Activated naive CD4-positive, alpha-beta T cell treated with anti-CD3 and anti-CD28 coated beads, Interleukin-2, amount 50 U/mL, for 24 hours (primary cell): ENCODE data around the gene ZNF32.
"Not testable (repeated sequence)": the region's sequence is repeated elsewhere in the genome, so short reads cannot be mapped to it uniquely, and the experiment has no call there.

Source experiments
- H3K27ac Mint-ChIP-seq: one replicate; pipeline ENCODE4 v1.8.0; 2021; ENCODE audit warnings: mild to moderate bottlenecking, mixed read lengths
- H3K27me3 Mint-ChIP-seq: one replicate; pipeline ENCODE4 v1.8.0; 2021; ENCODE audit warnings: mixed read lengths
- H3K36me3 Mint-ChIP-seq: one replicate; pipeline ENCODE4 v1.8.0; 2021; ENCODE audit warnings: mixed read lengths
- H3K4me1 Mint-ChIP-seq: one replicate; pipeline ENCODE4 v1.8.0; 2021; ENCODE audit warnings: mixed read lengths
- H3K4me3 Mint-ChIP-seq: one replicate; pipeline ENCODE4 v1.8.0; 2021; ENCODE audit warnings: mild to moderate bottlenecking, mixed read lengths
- H3K9me3 Mint-ChIP-seq: one replicate; pipeline ENCODE4 v1.8.0; 2021; ENCODE audit warnings: mixed read lengths

ZNF32 gene

GRCh38 chr10:43667317-43667731, 18.6 kb upstream of the ZNF32 start:
- H3K4me3 Mint-ChIP-seq = no peak overlapping the region
- H3K27ac Mint-ChIP-seq = no peak overlapping the region
- peaks cover 8% of the 10 kb centered on the region for H3K4me1 Mint-ChIP-seq
- H3K9me3 Mint-ChIP-seq = peaks cover 5% of the 10 kb centered on the region
- no peaks in the 10 kb centered on the region for H3K36me3 Mint-ChIP-seq
- peaks cover 13% of the 10 kb centered on the region for H3K27me3 Mint-ChIP-seq

DNA sequence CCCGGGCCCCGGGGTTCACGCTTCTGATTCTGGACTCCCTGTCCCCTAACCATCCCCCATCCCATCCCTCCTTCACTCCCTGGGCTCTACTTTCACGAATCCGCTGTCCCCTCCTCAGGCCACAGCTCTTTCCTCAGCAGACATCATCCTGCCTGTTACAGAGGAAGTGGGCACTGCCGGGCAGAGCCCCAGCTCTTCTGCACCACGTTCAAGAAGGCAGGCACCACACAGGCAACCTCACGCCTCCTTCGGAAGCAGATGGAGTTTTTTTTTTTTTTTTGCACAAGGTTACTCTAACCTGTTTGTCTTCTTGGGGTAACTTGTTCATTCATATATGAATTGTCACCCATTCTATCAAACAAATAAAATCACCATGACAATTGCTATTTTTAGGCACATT, 17.9 kb upstream of the ZNF32 start:
- no peaks in the 10 kb centered on the region for H3K36me3 Mint-ChIP-seq
- H3K4me1 Mint-ChIP-seq = peaks cover 8% of the 10 kb centered on the region
- H3K9me3 Mint-ChIP-seq = peaks cover 5% of the 10 kb centered on the region
- no peak overlapping the region for H3K27ac Mint-ChIP-seq
- no peak overlapping the region for H3K4me3 Mint-ChIP-seq
- H3K27me3 Mint-ChIP-seq = peaks cover 12% of the 10 kb centered on the region

DNA sequence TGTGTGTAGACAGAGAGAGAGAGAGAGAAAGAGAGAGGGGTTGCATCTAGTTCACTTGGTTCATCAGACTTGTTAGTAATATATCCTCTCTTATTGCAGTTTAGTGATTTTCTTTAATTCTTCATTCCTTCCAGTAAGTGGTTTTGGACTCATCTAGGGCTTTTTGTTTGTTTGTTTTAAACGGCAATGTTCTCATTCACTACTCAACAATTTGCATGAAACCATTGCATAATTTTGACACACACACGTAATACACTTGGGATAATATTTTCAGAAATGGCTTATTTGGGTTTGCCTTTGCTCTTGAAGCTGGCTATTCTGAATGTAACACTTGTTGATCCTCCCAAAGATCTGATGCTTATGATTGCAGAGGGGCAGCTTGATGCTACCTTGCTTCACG, 16.4 kb upstream of the ZNF32 start:
- Mint-ChIP-seq H3K4me3 (no peak overlapping the region), H3K36me3 (no peaks in the 10 kb centered on the region), H3K27ac (no peak overlapping the region), H3K27me3 (peaks cover 11% of the 10 kb centered on the region), H3K9me3 (peaks cover 5% of the 10 kb centered on the region), H3K4me1 (peaks cover 8% of the 10 kb centered on the region)

- no peaks in the 10 kb centered on the region for H3K36me3 Mint-ChIP-seq
- H3K9me3 Mint-ChIP-seq = peaks cover 4% of the 10 kb centered on the region
- no peak overlapping the region for H3K4me3 Mint-ChIP-seq
- H3K27me3 Mint-ChIP-seq = peaks cover 2% of the 10 kb centered on the region
- H3K27ac Mint-ChIP-seq = no peak overlapping the region
- no peaks in the 10 kb centered on the region for H3K4me1 Mint-ChIP-seq
These were observed 9.5 kb upstream of the ZNF32 start for GRCh38 chr10:43658227-43658626.

DNA sequence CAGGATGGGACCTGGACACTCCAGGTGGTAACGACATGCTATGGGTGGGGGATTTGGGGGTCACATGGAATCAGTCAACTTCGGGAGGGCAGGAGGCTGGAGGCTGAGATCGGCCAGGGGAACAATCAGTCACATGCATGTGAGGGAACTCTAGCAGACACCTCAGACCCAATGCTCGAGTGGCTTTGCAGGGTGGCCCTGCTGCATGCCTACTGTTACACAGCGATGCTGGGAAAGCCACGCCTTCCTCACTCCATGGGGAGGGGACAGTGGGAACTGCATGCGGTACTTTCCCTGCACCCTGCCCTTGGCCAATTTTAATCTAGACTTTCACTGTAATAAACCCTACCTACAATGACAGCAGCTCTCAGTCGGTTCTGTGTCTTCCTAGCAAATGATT, 6.6 kb upstream of the ZNF32 start:
- no peaks in the 10 kb centered on the region for H3K9me3 Mint-ChIP-seq
- peaks cover 2% of the 10 kb centered on the region for H3K27me3 Mint-ChIP-seq
- no peak overlapping the region for H3K27ac Mint-ChIP-seq
- H3K36me3 Mint-ChIP-seq = no peaks in the 10 kb centered on the region
- H3K4me1 Mint-ChIP-seq = no peaks in the 10 kb centered on the region
- no peak overlapping the region for H3K4me3 Mint-ChIP-seq

DNA sequence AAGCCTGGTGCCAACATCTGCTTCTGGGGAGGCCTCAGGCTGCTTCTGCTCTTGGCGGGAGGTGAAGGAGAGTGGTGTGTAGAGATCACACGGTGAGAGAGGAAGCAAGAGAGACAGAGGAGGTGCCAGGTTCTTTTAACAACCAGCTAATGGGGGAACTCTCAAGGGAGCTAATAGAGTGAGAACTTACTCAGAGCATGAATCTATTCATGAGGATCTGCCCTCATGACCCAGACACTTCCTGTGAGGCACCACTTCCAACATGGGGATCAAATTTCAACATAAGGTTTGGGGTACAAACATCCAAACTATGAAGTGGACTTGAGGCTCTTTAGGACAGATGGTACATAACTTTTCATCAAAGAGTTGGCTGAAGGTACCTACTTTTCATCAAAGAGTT, 5.1 kb upstream of the ZNF32 start:
- H3K9me3 Mint-ChIP-seq = no peaks in the 10 kb centered on the region
- H3K4me1 Mint-ChIP-seq = peaks cover 9% of the 10 kb centered on the region
- H3K36me3 Mint-ChIP-seq = no peaks in the 10 kb centered on the region
- H3K27me3 Mint-ChIP-seq = peaks cover 2% of the 10 kb centered on the region
- H3K27ac Mint-ChIP-seq = no peak overlapping the region
- no peak overlapping the region for H3K4me3 Mint-ChIP-seq

- Mint-ChIP-seq H3K27me3 (no peaks in the 10 kb centered on the region), H3K9me3 (peaks cover 14% of the 10 kb centered on the region), H3K27ac (peak overlapping the region; percentile 89), H3K4me1 (peaks cover 29% of the 10 kb centered on the region), H3K4me3 (peak overlapping the region; percentile 97), H3K36me3 (peaks cover 28% of the 10 kb centered on the region)
These were observed 473 bp upstream of the ZNF32 start for GRCh38 chr10:43649185-43649523.

DNA sequence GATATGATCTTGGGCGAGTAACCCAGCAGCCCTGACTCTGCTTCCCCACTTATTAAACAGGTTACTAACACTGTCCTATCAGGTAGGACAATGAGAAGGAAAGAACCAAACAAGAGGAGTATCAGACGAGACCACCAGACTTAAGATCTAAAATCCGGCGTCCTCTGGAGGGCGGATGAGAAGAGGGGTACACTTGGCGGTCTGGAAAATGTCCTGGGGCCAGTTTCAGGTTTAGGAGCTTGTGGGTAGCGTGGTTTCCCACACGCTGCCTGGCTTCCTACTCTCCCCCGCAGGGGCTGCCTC, 635 bp downstream of the ZNF32 start:
- Mint-ChIP-seq H3K9me3 (peaks cover 14% of the 10 kb centered on the region), H3K4me3 (peak overlapping the region; percentile 94), H3K27me3 (no peaks in the 10 kb centered on the region), H3K27ac (peak overlapping the region; percentile 95), H3K4me1 (peaks cover 29% of the 10 kb centered on the region), H3K36me3 (peaks cover 35% of the 10 kb centered on the region)

DNA sequence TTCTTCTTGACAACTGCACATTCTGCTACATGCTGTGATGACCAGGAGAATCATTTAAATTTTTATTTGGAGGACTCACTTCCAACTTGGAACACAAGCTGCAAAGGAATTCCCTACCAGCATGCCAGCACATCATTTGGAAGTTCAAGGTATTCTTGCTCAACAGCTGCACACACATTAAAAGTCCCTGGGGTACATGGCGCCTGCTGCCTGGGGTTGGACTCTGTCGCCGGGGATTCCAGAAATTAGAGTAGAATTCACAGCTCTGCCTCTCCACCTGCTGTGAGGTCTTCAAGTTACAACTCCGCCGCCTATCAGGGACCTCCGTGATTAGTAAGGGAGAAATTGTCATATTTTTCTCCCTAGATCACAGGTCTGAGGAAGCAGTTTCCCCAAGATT, 1.1 kb downstream of the ZNF32 start:
- Mint-ChIP-seq H3K9me3 (peaks cover 14% of the 10 kb centered on the region), H3K36me3 (peaks cover 39% of the 10 kb centered on the region), H3K4me3 (peak overlapping the region; percentile 94), H3K27me3 (no peaks in the 10 kb centered on the region), H3K4me1 (peaks cover 29% of the 10 kb centered on the region), H3K27ac (peak overlapping the region; percentile 95)

- no peak overlapping the region for H3K4me3 Mint-ChIP-seq
- peak overlapping the region; percentile 59 for H3K27ac Mint-ChIP-seq
- H3K9me3 Mint-ChIP-seq = peaks cover 14% of the 10 kb centered on the region
- no peaks in the 10 kb centered on the region for H3K27me3 Mint-ChIP-seq
- peaks cover 29% of the 10 kb centered on the region for H3K4me1 Mint-ChIP-seq
- peaks cover 41% of the 10 kb centered on the region for H3K36me3 Mint-ChIP-seq
These were observed 2.8 kb downstream of the ZNF32 start for GRCh38 chr10:43645866-43646265.

- H3K9me3 Mint-ChIP-seq = peaks cover 15% of the 10 kb centered on the region
- peaks cover 42% of the 10 kb centered on the region for H3K36me3 Mint-ChIP-seq
- H3K27me3 Mint-ChIP-seq = no peaks in the 10 kb centered on the region
- H3K27ac Mint-ChIP-seq = no peak overlapping the region
- peaks cover 25% of the 10 kb centered on the region for H3K4me1 Mint-ChIP-seq
- no peak overlapping the region for H3K4me3 Mint-ChIP-seq
These were observed 4.4 kb downstream of the ZNF32 start for GRCh38 chr10:43644252-43644651.

- H3K4me1 Mint-ChIP-seq = no peaks in the 10 kb centered on the region
- no peak overlapping the region for H3K27ac Mint-ChIP-seq
- H3K27me3 Mint-ChIP-seq = no peaks in the 10 kb centered on the region
- H3K36me3 Mint-ChIP-seq = peaks cover 34% of the 10 kb centered on the region
- peaks cover 16% of the 10 kb centered on the region for H3K9me3 Mint-ChIP-seq
- H3K4me3 Mint-ChIP-seq = no peak overlapping the region
These were observed 8.1 kb downstream of the ZNF32 start for GRCh38 chr10:43640603-43641002.

DNA sequence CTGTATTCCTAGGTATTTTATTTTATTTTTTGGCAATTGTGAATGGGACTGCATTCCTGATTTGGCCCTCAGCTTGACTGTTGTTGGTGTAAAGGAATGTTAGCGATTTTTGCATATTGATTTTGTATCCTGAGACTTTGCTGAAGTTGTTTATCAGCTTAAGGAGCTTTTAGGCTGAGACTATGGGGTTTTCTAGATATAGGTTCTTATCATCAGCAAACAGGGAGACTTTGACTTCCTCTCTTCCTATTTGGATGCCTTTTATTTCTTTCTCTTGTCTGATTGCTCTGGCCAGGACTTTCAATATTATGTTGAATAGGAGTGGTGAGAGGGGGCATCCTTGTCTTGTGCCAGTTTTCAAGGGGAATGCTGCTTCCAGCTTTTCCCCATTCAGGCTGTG, 12.9 kb downstream of the ZNF32 start:
- H3K9me3 Mint-ChIP-seq = peaks cover 27% of the 10 kb centered on the region
- not testable (repeated sequence) for H3K27ac Mint-ChIP-seq, H3K27me3 Mint-ChIP-seq, H3K4me3 Mint-ChIP-seq, H3K4me1 Mint-ChIP-seq
- peaks cover 13% of the 10 kb centered on the region for H3K36me3 Mint-ChIP-seq

- no peaks in the 10 kb centered on the region for H3K27me3 Mint-ChIP-seq
- H3K9me3 Mint-ChIP-seq = peaks cover 13% of the 10 kb centered on the region
- H3K36me3 Mint-ChIP-seq = peaks cover 1% of the 10 kb centered on the region
- no peak overlapping the region for H3K27ac Mint-ChIP-seq
- no peaks in the 10 kb centered on the region for H3K4me1 Mint-ChIP-seq
- H3K4me3 Mint-ChIP-seq = no peak overlapping the region
These were observed 19.7 kb downstream of the ZNF32 start for GRCh38 chr10:43628956-43629355.

- H3K4me3 Mint-ChIP-seq = no peak overlapping the region
- H3K27ac Mint-ChIP-seq = no peak overlapping the region
- peaks cover 6% of the 10 kb centered on the region for H3K36me3 Mint-ChIP-seq
- peaks cover 15% of the 10 kb centered on the region for H3K9me3 Mint-ChIP-seq
- H3K4me1 Mint-ChIP-seq = peaks cover 10% of the 10 kb centered on the region
- H3K27me3 Mint-ChIP-seq = no peaks in the 10 kb centered on the region
These were observed 20.7 kb downstream of the ZNF32 start for GRCh38 chr10:43627942-43628341.

GRCh38 chr10:43623351-43623750, 25.3 kb downstream of the ZNF32 start:
- H3K36me3 Mint-ChIP-seq = peaks cover 11% of the 10 kb centered on the region
- peak overlapping the region; percentile 78 for H3K4me3 Mint-ChIP-seq
- peak overlapping the region; percentile 86 for H3K27ac Mint-ChIP-seq
- H3K4me1 Mint-ChIP-seq = peaks cover 21% of the 10 kb centered on the region
- no peaks in the 10 kb centered on the region for H3K27me3 Mint-ChIP-seq
- H3K9me3 Mint-ChIP-seq = peaks cover 19% of the 10 kb centered on the region

- H3K27me3 Mint-ChIP-seq = no peaks in the 10 kb centered on the region
- peaks cover 12% of the 10 kb centered on the region for H3K9me3 Mint-ChIP-seq
- no peak overlapping the region for H3K4me3 Mint-ChIP-seq
- H3K4me1 Mint-ChIP-seq = peaks cover 21% of the 10 kb centered on the region
- H3K27ac Mint-ChIP-seq = no peak overlapping the region
- peaks cover 15% of the 10 kb centered on the region for H3K36me3 Mint-ChIP-seq
These were observed 26.6 kb downstream of the ZNF32 start for GRCh38 chr10:43622038-43622437.
